Thyroid gland (tissue), 4 donors: Measurements from ENCODE around the gene OGT. TPM values are rescaled to one million over a fixed set of nuclear protein-coding genes. Genes with fewer than 3 reads are reported as not detected.
"Not testable (repeated sequence)": the region's sequence is repeated elsewhere in the genome, so short reads cannot be mapped to it uniquely, and the experiment has no call there.

Experiments used
- DNase-seq, 2 donors: peaks; one replicate each; pipeline ENCODE4 v3.0.0-alpha.2; 2019
- H3K27ac ChIP-seq, 3 donors: fragments of 200-600 bp; sonication (generic); 1 replicate in 2 of 3; 2 replicates in 1 of 3; pipeline ENCODE4 v1.5.1; 2016 to 2019; ENCODE audit warnings: mild to moderate bottlenecking in 1 of 3, moderate library complexity in 1 of 3
- H3K27me3 ChIP-seq: fragments of 200-600 bp; sonication (generic); one replicate; pipeline ENCODE4 v1.5.1; 2019
- H3K36me3 ChIP-seq, 2 donors: fragments of 200-600 bp; sonication (generic); one replicate each; pipeline ENCODE4 v1.5.1; 2016 to 2019
- H3K4me1 ChIP-seq, 2 donors: fragments of 200-600 bp; sonication (generic); one replicate each; pipeline ENCODE4 v1.5.1; 2017 to 2019
- H3K4me3 ChIP-seq, 3 donors: fragments of 200-600 bp; sonication (generic); replicated peaks in 1 of 3; 1 replicate in 2 of 3; 2 replicates in 1 of 3; pipeline ENCODE4 v1.5.1; 2016; ENCODE audit warnings: mild to moderate bottlenecking in 1 of 3
- H3K9me3 ChIP-seq: fragments of 200-600 bp; sonication (generic); one replicate; pipeline ENCODE4 v1.5.1; 2017
- CTCF ChIP-seq, 6 experiments: fragments of 200-600 bp in 3 of 6; fragments of 450-650 bp in 3 of 6; sonication (generic) in 3 of 6; IDR thresholded peaks; one replicate each; pipeline ENCODE4 v1.5.1; 2016 to 2019; ENCODE audit warnings: antibody characterized with exemption in 6 of 6, mild to moderate bottlenecking in 2 of 6, inconsistent platforms in 1 of 6, moderate library complexity in 1 of 6
- POLR2A ChIP-seq, 2 donors: fragments of 450-650 bp; IDR thresholded peaks; one replicate each; pipeline ENCODE4 v1.6.1; 2017; ENCODE audit warnings: antibody characterized with exemption in 2 of 2, mild to moderate bottlenecking in 2 of 2, moderate library complexity in 1 of 2
- WGBS, 2 donors: methylation state at CpG; one replicate each; pipeline ENCODE4 v1.1.5; 2017; 5-methylcytosine and 5-hydroxymethylcytosine counted together
- intact Hi-C: fragments of 100-400 bp; cut with DNase I; formaldehyde crosslinking; loops from one replicate; pipeline ENCODE4 v1.15.1; 2023
- total RNA-seq, 4 donors: library from RNA; depleted of rRNA; stranded (reverse); fragments of >200 nt; gene quantifications; one replicate each; pipeline ENCODE4 v1.2.3, GENCODE V29; 2016

The OGT gene
- total RNA-seq, 4 donors from 2014 or later = 162 to 218 (median 214) TPM

- intact Hi-C loops = no loop called here
- no peaks in the 10 kb centered on the region for H3K36me3 ChIP-seq
- no peaks in the 10 kb centered on the region for H3K4me1 ChIP-seq
- no peaks in the 10 kb centered on the region for H3K27me3 ChIP-seq
- WGBS, 2 donors = 92% methylated on average over 3 of the region's 3 CpGs
- H3K27ac ChIP-seq = no peak overlapping the region
- H3K4me3 ChIP-seq = no peak overlapping the region
- DNase-seq = no peak
- H3K9me3 ChIP-seq = no peaks in the 10 kb centered on the region
- TF ChIP-seq CTCF (IDR thresholded peaks at IDR 0.05) = no peak
- TF ChIP-seq POLR2A (IDR thresholded peaks at IDR 0.05) = no peak
These were observed 36.4 kb upstream of the OGT start for GRCh38 chrX:71496476-71496875.

- DNase-seq, intact Hi-C loops, H3K27ac ChIP-seq, H3K36me3 ChIP-seq, H3K4me1 ChIP-seq, H3K4me3 ChIP-seq, H3K27me3 ChIP-seq, H3K9me3 ChIP-seq: not testable (repeated sequence)
- 97 to 98% methylated on average over 4 to 5 of the region's 5 CpGs for WGBS, 2 donors
These were observed 30.8 kb upstream of the OGT start for GRCh38 chrX:71502080-71502479.

GRCh38 chrX:71504346-71504745, 28.6 kb upstream of the OGT start:
- TF ChIP-seq POLR2A (IDR thresholded peaks at IDR 0.05) (no peak), CTCF (IDR thresholded peaks at IDR 0.05) (no peak)
- Histone ChIP-seq H3K4me1 (no peaks in the 10 kb centered on the region), H3K9me3 (no peaks in the 10 kb centered on the region), H3K27me3 (no peaks in the 10 kb centered on the region), H3K27ac (no peak overlapping the region), H3K4me3 (no peak overlapping the region), H3K36me3 (no peaks in the 10 kb centered on the region)
- no peak for DNase-seq
- 100% methylated on average over 1 of the region's 1 CpG for WGBS, 2 donors
- intact Hi-C loops = no loop called here

- H3K36me3 ChIP-seq = no peaks in the 10 kb centered on the region
- 100% methylated on average over 1 of the region's 1 CpG for WGBS, 2 donors
- DNase-seq = no peak
- no peak overlapping the region for H3K27ac ChIP-seq
- no peak overlapping the region for H3K4me3 ChIP-seq
- no peaks in the 10 kb centered on the region for H3K27me3 ChIP-seq
- H3K4me1 ChIP-seq = no peaks in the 10 kb centered on the region
- TF ChIP-seq POLR2A (IDR thresholded peaks at IDR 0.05) (no peak), CTCF (IDR thresholded peaks at IDR 0.05) (no peak)
- intact Hi-C loops = no loop called here
- no peaks in the 10 kb centered on the region for H3K9me3 ChIP-seq
These were observed 23.6 kb upstream of the OGT start for GRCh38 chrX:71509289-71509688.

GRCh38 chrX:71510161-71510560, 22.7 kb upstream of the OGT start:
- Histone ChIP-seq H3K27me3 (no peaks in the 10 kb centered on the region), H3K9me3 (no peaks in the 10 kb centered on the region), H3K4me3 (no peak overlapping the region), H3K27ac (no peak overlapping the region), H3K36me3 (no peaks in the 10 kb centered on the region), H3K4me1 (no peaks in the 10 kb centered on the region)
- DNase-seq = no peak
- TF ChIP-seq POLR2A (IDR thresholded peaks at IDR 0.05) = no peak
- TF ChIP-seq CTCF (IDR thresholded peaks at IDR 0.05) = no peak
- 85% methylated on average over 2 of the region's 2 CpGs for WGBS, 2 donors
- intact Hi-C loops = no loop called here

- H3K9me3 ChIP-seq, DNase-seq, H3K27ac ChIP-seq, H3K4me3 ChIP-seq, H3K4me1 ChIP-seq, intact Hi-C loops, H3K27me3 ChIP-seq, H3K36me3 ChIP-seq: not testable (repeated sequence)
- 96 to 100% methylated on average over 2 to 4 of the region's 4 CpGs for WGBS, 2 donors
These were observed 19.2 kb upstream of the OGT start for GRCh38 chrX:71513731-71514130.
